H1 (cell line): ENCODE measurements around the gene GRK5. TPM values are rescaled to one million over a fixed set of nuclear protein-coding genes. Genes with fewer than 3 reads are reported as not detected.

ENCODE experiments used
- CTCF ChIA-PET: fragments of 300-600 bp; sonication (Branson Sonifier 250); formaldehyde crosslinking; loops from one replicate; lab custom pipeline; 2021; ENCODE audit not compliant: partially characterized antibody; lab: Charles Lee
- POLR2A ChIA-PET: fragments of 300-600 bp; sonication (Branson Sonifier 250); formaldehyde crosslinking; loops from one replicate; lab custom pipeline; 2021; ENCODE audit warnings: inconsistent platforms; ENCODE audit not compliant: partially characterized antibody; lab: Charles Lee
- DNase-seq, 2 experiments: peaks; one replicate each; pipeline versions ENCODE4 v3.0.0 to v3.0.0-alpha.2; 2010 to 2022; ENCODE audit warnings: low spot score in 2 of 2, low read depth in 1 of 2, mixed read lengths in 1 of 2
- FAIRE-seq: peaks from 2 replicates; lab custom pipeline; 2011; peaks lifted over from hg19 to GRCh38; lab: Jason Lieb, UNC
- H2AFZ ChIP-seq: 2 replicates; pipeline ENCODE4 v1.8.1; 2012; ENCODE audit warnings: low read length, inconsistent platforms
- H2AK5ac ChIP-seq: 2 replicates; pipeline ENCODE4 v1.6.1; 2013; ENCODE audit warnings: low read depth, low read length
- H2BK120ac ChIP-seq: replicated peaks from 2 replicates; pipeline ENCODE3; 2013; ENCODE audit warnings: low read depth, low read length, inconsistent platforms
- H2BK12ac ChIP-seq: 2 replicates; pipeline ENCODE4 v1.6.1; 2013; ENCODE audit warnings: low read depth, low read length
- H2BK15ac ChIP-seq: 2 replicates; pipeline ENCODE4 v1.6.1; 2013; ENCODE audit warnings: low read length
- H2BK20ac ChIP-seq: 2 replicates; pipeline ENCODE4 v1.6.1; 2013; ENCODE audit warnings: low read length
- H2BK5ac ChIP-seq: 2 replicates; pipeline ENCODE4 v1.6.1; 2013; ENCODE audit warnings: low read depth, low read length
- H3K14ac ChIP-seq: 2 replicates; pipeline ENCODE4 v1.6.1; 2013; ENCODE audit warnings: inconsistent platforms; ENCODE audit not compliant: insufficient read length
- H3K18ac ChIP-seq: 2 replicates; pipeline ENCODE4 v1.6.1; 2013; ENCODE audit warnings: low read length; ENCODE audit errors: extremely low read depth
- H3K23ac ChIP-seq: 2 replicates; pipeline ENCODE4 v1.6.1; 2013; ENCODE audit warnings: inconsistent platforms; ENCODE audit not compliant: insufficient read length
- H3K23me2 ChIP-seq: 2 replicates; pipeline ENCODE4 v1.6.1; 2013; ENCODE audit warnings: low read depth, low read length
- H3K27ac ChIP-seq: 2 replicates; pipeline ENCODE4 v1.6.1; 2011; ENCODE audit warnings: low read depth, low read length, inconsistent platforms
- H3K27me3 ChIP-seq, 4 experiments: replicated peaks in 1 of 4; 1 replicate in 1 of 4; 2 replicates in 3 of 4; pipeline versions ENCODE4 v1.6.1 to v1.8.1; 2011 to 2013; ENCODE audit warnings: low read length in 3 of 4, mild to moderate bottlenecking in 3 of 4, inconsistent platforms in 2 of 4, mixed read lengths in 2 of 4, moderate library complexity in 1 of 4; ENCODE audit not compliant: control insufficient read depth in 3 of 4, insufficient read depth in 3 of 4; ENCODE audit errors: extremely low read depth in 1 of 4
- H3K36me3 ChIP-seq, 4 experiments: 2 replicates each; pipeline versions ENCODE4 v1.6.1 to v1.8.1; 2011 to 2013; ENCODE audit warnings: mild to moderate bottlenecking in 4 of 4, low read length in 3 of 4, moderate library complexity in 2 of 4, control low read depth in 1 of 4, inconsistent platforms in 1 of 4; ENCODE audit not compliant: insufficient read depth in 4 of 4, control insufficient read depth in 2 of 4
- H3K4ac ChIP-seq: replicated peaks from 2 replicates; pipeline ENCODE3; 2013; ENCODE audit warnings: low read length, low read depth, mixed read lengths, inconsistent platforms; ENCODE audit not compliant: insufficient read length
- H3K4me1 ChIP-seq, 4 experiments: replicated peaks in 1 of 4; 1 replicate in 1 of 4; 2 replicates in 3 of 4; pipeline versions ENCODE4 v1.6.1 to v1.8.1; 2011 to 2013; ENCODE audit warnings: low read length in 3 of 4, inconsistent platforms in 2 of 4, mixed read lengths in 1 of 4; ENCODE audit not compliant: insufficient read depth in 4 of 4, control insufficient read depth in 3 of 4
- H3K4me2 ChIP-seq, 2 experiments: 2 replicates each; pipeline versions ENCODE4 v1.6.1 to v1.8.1; 2011 to 2013; ENCODE audit warnings: low read depth in 2 of 2, low read length in 2 of 2, control low read depth in 1 of 2, inconsistent platforms in 1 of 2, mild to moderate bottlenecking in 1 of 2; ENCODE audit not compliant: insufficient read depth in 1 of 2
- H3K4me3 ChIP-seq, 4 experiments: fragments of 200-600, 300-600 bp in 1 of 4; sonication (generic), shearing (Covaris generic), sonication (Bioruptor Twin) in 1 of 4; 2 replicates each; pipeline versions ENCODE4 v1.5.1 to v1.8.1; 2011 to 2016; ENCODE audit warnings: low read length in 4 of 4, low read depth in 3 of 4, control low read depth in 2 of 4, inconsistent platforms in 2 of 4, mild to moderate bottlenecking in 2 of 4, mixed read lengths in 1 of 4, moderate library complexity in 1 of 4; ENCODE audit not compliant: insufficient read depth in 2 of 4; ENCODE audit errors: extremely low read depth in 1 of 4
- H3K56ac ChIP-seq: replicated peaks from 2 replicates; pipeline ENCODE3; 2013; ENCODE audit warnings: low read depth, mild to moderate bottlenecking, mixed read lengths, low read length, inconsistent platforms; ENCODE audit not compliant: insufficient read length
- H3K79me1 ChIP-seq: 2 replicates; pipeline ENCODE4 v1.6.1; 2013; ENCODE audit warnings: low read depth, low read length, control low read depth
- H3K79me2 ChIP-seq, 2 experiments: 2 replicates each; pipeline versions ENCODE4 v1.6.1 to v1.8.1; 2012 to 2013; ENCODE audit warnings: low read length in 2 of 2, mild to moderate bottlenecking in 2 of 2, inconsistent platforms in 1 of 2; ENCODE audit not compliant: insufficient read depth in 2 of 2, control insufficient read depth in 1 of 2
- H3K9ac ChIP-seq, 4 experiments: replicated peaks in 1 of 4; 1 replicate in 1 of 4; 2 replicates in 3 of 4; pipeline versions ENCODE4 v1.6.1 to v1.8.1; 2011 to 2013; ENCODE audit warnings: low read depth in 3 of 4, low read length in 3 of 4, control low read depth in 2 of 4, mild to moderate bottlenecking in 2 of 4, moderate library complexity in 2 of 4, inconsistent platforms in 1 of 4; ENCODE audit errors: extremely low read depth in 1 of 4
- H3K9me3 ChIP-seq, 2 experiments: 2 replicates each; pipeline versions ENCODE4 v1.6.1 to v1.8.1; 2012 to 2013; ENCODE audit warnings: mild to moderate bottlenecking in 2 of 2, moderate library complexity in 2 of 2, control low read depth in 1 of 2, inconsistent platforms in 1 of 2, low read depth in 1 of 2, low read length in 1 of 2, mixed read lengths in 1 of 2; ENCODE audit not compliant: insufficient read depth in 2 of 2
- H4K20me1 ChIP-seq, 2 experiments: replicated peaks in 1 of 2; 2 replicates each; pipeline versions ENCODE3 to v1.8.1; 2011 to 2013; ENCODE audit warnings: inconsistent platforms in 2 of 2, low read length in 2 of 2, mild to moderate bottlenecking in 1 of 2; ENCODE audit not compliant: insufficient read depth in 2 of 2, control insufficient read depth in 1 of 2
- H4K5ac ChIP-seq: 2 replicates; pipeline ENCODE4 v1.6.1; 2013; ENCODE audit warnings: low read length, low read depth, mixed read lengths, inconsistent platforms; ENCODE audit not compliant: insufficient read length
- H4K8ac ChIP-seq: 2 replicates; pipeline ENCODE4 v1.8.0; 2013; ENCODE audit warnings: mild to moderate bottlenecking, moderate library complexity, low read length, inconsistent platforms; ENCODE audit not compliant: insufficient read depth; ENCODE audit errors: extremely low read depth
- H4K91ac ChIP-seq: replicated peaks from 2 replicates; pipeline ENCODE3; 2013; ENCODE audit warnings: low read length, mixed read lengths, inconsistent platforms; ENCODE audit not compliant: insufficient read length
- BACH1 ChIP-seq: IDR thresholded peaks from 2 replicates; pipeline ENCODE4 v1.6.1; 2012; ENCODE audit warnings: low read length, improper control_type of control experiment
- CBX5 ChIP-seq: fragments of 300-800, 300-1000 bp; sonication (generic); IDR thresholded peaks from 2 replicates; pipeline ENCODE4 v1.7.1; 2016; ENCODE audit warnings: antibody characterized with exemption, low read length, low read depth
- CTCF ChIP-seq, 3 experiments: IDR thresholded peaks; 1 replicate in 2 of 3; 2 replicates in 1 of 3; pipeline versions ENCODE4 v1.5.1 to v1.6.1; 2011; ENCODE audit warnings: low read length in 3 of 3, mild to moderate bottlenecking in 3 of 3, inconsistent platforms in 2 of 3, low read depth in 1 of 3, moderate library complexity in 1 of 3; ENCODE audit not compliant: insufficient read depth in 1 of 3; ENCODE audit errors: control extremely low read depth in 1 of 3
- MAX ChIP-seq: IDR thresholded peaks from 2 replicates; pipeline ENCODE4 v1.6.1; 2012; ENCODE audit warnings: inconsistent platforms
- NRF1 ChIP-seq: IDR thresholded peaks from 2 replicates; pipeline ENCODE4 v1.6.1; 2011; ENCODE audit warnings: mild to moderate bottlenecking, low read depth, low read length, improper control_type of control experiment
- PHF8 ChIP-seq: fragments of 200-600 bp; sonication (generic); conservative IDR thresholded peaks from 2 replicates; pipeline ENCODE4 v1.7.1; 2012; ENCODE audit warnings: low read depth, mild to moderate bottlenecking, inconsistent platforms, low read length, moderate library complexity
- RAD21 ChIP-seq, 2 experiments: IDR thresholded peaks in 1 of 2; conservative IDR thresholded peaks in 1 of 2; 2 replicates each; pipeline ENCODE4 v1.6.1; 2011; ENCODE audit warnings: low read depth in 2 of 2, low read length in 2 of 2, improper control_type of control experiment in 1 of 2, inconsistent platforms in 1 of 2, mild to moderate bottlenecking in 1 of 2, moderate library complexity in 1 of 2
- RBBP5 ChIP-seq: IDR thresholded peaks from 2 replicates; pipeline ENCODE4 v1.7.1; 2012; ENCODE audit warnings: low read depth, mild to moderate bottlenecking, inconsistent platforms, low read length, moderate library complexity, borderline replicate concordance
- RNF2 ChIP-seq: fragments of 200-900, 300-1000 bp; sonication (generic); IDR thresholded peaks from 2 replicates; pipeline ENCODE4 v1.7.1; 2016; ENCODE audit warnings: borderline replicate concordance, low read depth, mild to moderate bottlenecking, antibody characterized with exemption, low read length; ENCODE audit not compliant: poor library complexity, severe bottlenecking; ENCODE audit errors: missing control alignments
- SIX5 ChIP-seq: IDR thresholded peaks from 2 replicates; pipeline ENCODE4 v1.6.1; 2011; ENCODE audit warnings: mild to moderate bottlenecking, low read depth, low read length
- WGBS, 2 experiments: shearing (Covaris generic) in 1 of 2; methylation state at CpG; one replicate each; pipeline versions ENCODE4 v1.1.6 to v1.1.7; 2013 to 2015; ENCODE audit warnings: low lambda C conversion rate in 2 of 2, mixed read lengths in 2 of 2, inconsistent platforms in 1 of 2, low coverage in 1 of 2, missing lambda C conversion rate in 1 of 2; ENCODE audit not compliant: insufficient replicate concordance in 2 of 2, insufficient coverage in 1 of 2, insufficient read length in 1 of 2; ENCODE audit errors: extremely low coverage in 1 of 2, missing lambda C conversion rate in 1 of 2; 5-methylcytosine and 5-hydroxymethylcytosine counted together
- polyA plus RNA-seq, 7 experiments: library from polyadenylated mRNA; depleted of rRNA in 3 of 7; stranded (reverse) in 5 of 7; unstranded in 2 of 7; fragments of >200 nt in 5 of 7; fragments of 200-250 nt in 2 of 7; gene quantifications; 1 replicate in 5 of 7; 2 replicates in 1 of 7; 4 replicates in 1 of 7; pipeline versions ENCODE4 v1.2.1 to v1.2.3, GENCODE V29; 2011 to 2013; ENCODE audit warnings: missing spikeins in 2 of 7, mixed read lengths in 2 of 7
- total RNA-seq: library from RNA; stranded (reverse); fragmentation: NEBNext Ultra II Directional; extraction: Animal tissue kit (Norgen Biotek cat#: 25700); gene quantifications from 2 replicates; pipeline ENCODE4 v1.2.1, GENCODE V29; 2021

GRK5 gene
- total and polyA plus RNA-seq, 2 of the 8 experiments (the other 6 are each of a cell fraction or from before 2014, with no cell fraction given) = 0.54 to 2.5 TPM

- Histone ChIP-seq H2BK15ac (no peak overlapping the region), H3K9ac (no peak overlapping the region), H2BK12ac (no peak overlapping the region), H2AFZ (no peak overlapping the region), H3K4me1 (no peaks in the 10 kb centered on the region), H4K5ac (no peak overlapping the region), H3K36me3 (no peaks in the 10 kb centered on the region), H2AK5ac (no peak overlapping the region), H3K23ac (no peak overlapping the region), H3K56ac (no peak overlapping the region), H4K8ac (no peak overlapping the region), H3K4me2 (no peak overlapping the region), H3K14ac (no peak overlapping the region), H2BK120ac (no peak overlapping the region), H3K4ac (no peak overlapping the region), H4K91ac (no peak overlapping the region), H3K9me3 (peaks cover 3 to 17% of the 10 kb centered on the region in 2 experiments), H3K4me3 (no peak overlapping the region), H2BK5ac (no peak overlapping the region), H3K79me2 (no peaks in the 10 kb centered on the region), H3K18ac (no peak overlapping the region), H3K23me2 (no peaks in the 10 kb centered on the region), H3K27ac (no peak overlapping the region), H3K79me1 (no peaks in the 10 kb centered on the region), H2BK20ac (no peak overlapping the region), H3K27me3 (no peaks in the 10 kb centered on the region), H4K20me1 (no peaks in the 10 kb centered on the region)
- FAIRE-seq (no peak), DNase-seq (no peak)
- CTCF ChIA-PET = interaction anchor here (1.5 to 7.6 kb wide), 5 partner anchors 16 to 151 kb away, joined by 3 to 48 read pairs (median 6); no protein-coding TSS in a partner anchor
- WGBS, 2 experiments = 82% methylated on average over 8 of the region's 8 CpGs; no CpG with 5 or more reads in 1 of the 2 experiments
- POLR2A ChIA-PET = no interaction called here
- TF ChIP-seq PHF8 = no peak
- TF ChIP-seq RNF2 = no peak
- TF ChIP-seq NRF1 = no peak
- TF ChIP-seq CBX5 = no peak
- TF ChIP-seq RBBP5 = no peak
- TF ChIP-seq RAD21 (IDR thresholded peaks at IDR 0.05 in 1 of 2, conservative IDR thresholded peaks at IDR 0.05 in 1 of 2; ENCODE audit: low read depth in 2 of 2, low read length in 2 of 2) = no peak
- no peak for TF ChIP-seq BACH1
- TF ChIP-seq SIX5 = no peak
- no peak for TF ChIP-seq MAX
- no peak for TF ChIP-seq CTCF (IDR thresholded peaks at IDR 0.05; ENCODE audit: control extremely low read depth in 1 of 3, insufficient read depth in 1 of 3, low read depth in 1 of 3, low read length in 3 of 3)
These were observed 143.2 kb downstream of the GRK5 start for GRCh38 chr10:119350502-119351097.
